Activated CD4-positive, alpha-beta memory T cell treated with anti-CD3 and anti-CD28 coated beads for 36 hours (primary cell): ENCODE measurements around the gene XIRP2. TPM values are rescaled to one million over a fixed set of nuclear protein-coding genes. Genes with fewer than 3 reads are reported as not detected.

Experiments used
- CTCF ChIA-PET: fragments of 350-600 bp; sonication (Branson Sonifier 250); formaldehyde crosslinking; loops from one replicate; lab custom pipeline; 2021; ENCODE audit warnings: antibody characterized with exemption, inconsistent platforms; lab: Charles Lee
- POLR2A ChIA-PET: fragments of 350-600 bp; sonication (Branson Sonifier 250); formaldehyde crosslinking; loops from one replicate; lab custom pipeline; 2021; ENCODE audit warnings: antibody characterized with exemption; lab: Charles Lee
- DNase-seq: peaks from one replicate; pipeline ENCODE4 v3.0.0-alpha.2; 2020
- H3K27ac Mint-ChIP-seq: one replicate; pipeline ENCODE4 v1.8.0; 2021; ENCODE audit warnings: mixed read lengths
- H3K27me3 Mint-ChIP-seq: one replicate; pipeline ENCODE4 v1.8.0; 2021; ENCODE audit warnings: mixed read lengths
- H3K36me3 Mint-ChIP-seq: one replicate; pipeline ENCODE4 v1.8.0; 2021; ENCODE audit warnings: mixed read lengths
- H3K4me1 Mint-ChIP-seq: one replicate; pipeline ENCODE4 v1.8.0; 2021; ENCODE audit warnings: low read depth, mixed read lengths
- H3K4me3 Mint-ChIP-seq: one replicate; pipeline ENCODE4 v1.8.0; 2021; ENCODE audit warnings: mild to moderate bottlenecking, mixed read lengths
- H3K9me3 Mint-ChIP-seq: one replicate; pipeline ENCODE4 v1.8.0; 2021; ENCODE audit warnings: mixed read lengths
- intact Hi-C: fragments of 100-400 bp; cut with micrococcal nuclease; formaldehyde crosslinking; loops from one replicate; pipeline ENCODE4 v1.15.1; 2023
- total RNA-seq, 2 experiments: library from RNA; stranded (reverse); gene quantifications; one replicate each; pipeline ENCODE4 v1.2.3, GENCODE V29; 2021

XIRP2 gene
- total RNA-seq, 2 experiments from 2014 or later, result not detected

DNA sequence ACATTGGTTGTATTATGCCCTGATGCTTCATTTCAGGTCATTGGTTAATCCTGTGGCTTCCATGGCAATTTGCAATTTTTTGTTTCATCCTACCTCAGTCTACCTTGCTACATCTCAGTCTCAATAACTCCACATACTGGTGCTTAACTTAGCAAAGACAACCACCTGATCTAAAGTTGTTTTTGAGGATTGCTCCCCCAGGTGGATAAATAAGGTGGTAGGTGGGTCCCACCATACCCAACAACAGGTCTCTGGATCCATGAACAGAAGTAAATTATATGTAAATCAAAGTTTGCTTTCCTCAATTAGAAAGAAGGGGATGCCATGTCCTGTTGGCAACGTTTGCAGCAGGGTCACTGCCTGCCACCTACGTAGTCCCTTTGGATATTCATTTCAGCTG lies 7.0 kb downstream of the XIRP2 start:
- Mint-ChIP-seq H3K9me3 (peaks cover 2% of the 10 kb centered on the region), H3K27ac (no peak overlapping the region), H3K4me3 (no peak overlapping the region), H3K27me3 (no peaks in the 10 kb centered on the region), H3K4me1 (no peaks in the 10 kb centered on the region), H3K36me3 (no peaks in the 10 kb centered on the region)
- POLR2A ChIA-PET, result no interaction called here
- DNase-seq, result no peak
- intact Hi-C loops, result no loop called here
- CTCF ChIA-PET, result no interaction called here

DNA sequence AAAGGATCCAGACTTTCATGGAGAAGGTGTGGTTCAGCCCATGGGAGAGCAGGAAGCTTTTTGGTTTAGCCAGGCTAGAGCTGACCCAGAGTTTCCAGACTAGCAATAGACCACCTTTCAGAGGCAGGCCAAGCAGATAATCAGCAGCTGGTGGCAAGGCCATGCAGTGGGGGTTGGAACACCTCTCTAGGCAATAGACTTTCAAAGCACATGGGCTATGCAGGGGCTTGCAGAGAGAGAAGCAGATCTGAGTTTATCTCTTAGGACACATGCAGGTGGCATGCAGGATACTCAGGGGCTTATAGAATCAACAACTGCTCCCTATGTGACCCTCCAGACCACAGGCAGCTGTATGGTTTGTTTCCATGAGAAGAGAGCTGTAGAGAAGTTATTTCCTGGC lies 9.4 kb downstream of the XIRP2 start:
- no peaks in the 10 kb centered on the region for H3K36me3 Mint-ChIP-seq
- H3K9me3 Mint-ChIP-seq, result peaks cover 5% of the 10 kb centered on the region
- no peaks in the 10 kb centered on the region for H3K27me3 Mint-ChIP-seq
- H3K27ac Mint-ChIP-seq, result no peak overlapping the region
- POLR2A ChIA-PET, result no interaction called here
- intact Hi-C loops, result no loop called here
- DNase-seq, result no peak
- H3K4me1 Mint-ChIP-seq, result no peaks in the 10 kb centered on the region
- CTCF ChIA-PET, result interaction anchor here (0.6 kb wide), 1 partner anchor 789 kb away, joined by 3 read pairs; no protein-coding TSS in a partner anchor
- no peak overlapping the region for H3K4me3 Mint-ChIP-seq

DNA sequence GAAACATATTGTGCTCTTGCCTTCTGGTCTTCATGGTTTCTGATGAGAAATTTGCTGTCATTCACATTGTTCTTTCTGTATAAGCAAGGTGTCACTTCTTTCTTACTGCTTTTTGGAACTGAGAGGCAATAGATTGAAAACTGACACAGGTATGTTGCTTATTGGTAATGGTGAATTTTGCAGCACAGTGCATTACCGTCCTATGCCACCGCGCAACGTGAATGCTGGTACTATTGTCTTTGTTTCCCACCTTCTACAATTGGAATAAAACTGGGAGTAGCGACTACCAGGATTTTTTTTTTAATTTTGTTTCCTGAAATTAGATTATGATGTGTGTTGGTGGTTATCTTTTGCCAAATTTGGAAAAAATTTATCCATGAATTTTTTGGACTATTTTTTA lies 11.4 kb downstream of the XIRP2 start:
- ChIA-PET CTCF (no interaction called here), POLR2A (no interaction called here)
- Mint-ChIP-seq H3K27ac (no peak overlapping the region), H3K27me3 (no peaks in the 10 kb centered on the region), H3K36me3 (no peaks in the 10 kb centered on the region), H3K9me3 (peaks cover 5% of the 10 kb centered on the region), H3K4me1 (no peaks in the 10 kb centered on the region), H3K4me3 (no peak overlapping the region)
- intact Hi-C loops, result no loop called here
- DNase-seq, result no peak

DNA sequence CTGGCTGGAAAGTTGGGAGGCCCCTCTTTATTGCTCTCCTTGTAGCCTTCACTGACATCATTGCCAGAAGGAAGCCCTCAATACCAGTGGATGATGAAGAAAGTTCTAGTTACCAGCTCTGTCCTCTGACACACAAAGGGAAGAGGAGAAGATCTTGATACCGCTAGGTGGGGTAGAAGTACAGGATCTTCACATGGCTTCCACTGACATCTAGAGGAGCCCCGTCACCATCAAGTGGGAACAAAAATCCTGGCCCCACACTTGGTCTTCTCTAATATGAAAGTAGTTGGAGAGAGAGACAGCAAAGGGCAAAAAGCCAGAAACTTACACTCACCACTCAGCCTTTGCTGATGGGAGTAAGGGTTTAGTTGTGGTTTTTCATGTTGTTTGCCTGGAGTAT lies 12.4 kb downstream of the XIRP2 start:
- ChIA-PET CTCF (no interaction called here), POLR2A (no interaction called here)
- intact Hi-C loops, result no loop called here
- Mint-ChIP-seq H3K36me3 (no peaks in the 10 kb centered on the region), H3K4me3 (no peak overlapping the region), H3K4me1 (no peaks in the 10 kb centered on the region), H3K9me3 (peaks cover 5% of the 10 kb centered on the region), H3K27ac (no peak overlapping the region), H3K27me3 (no peaks in the 10 kb centered on the region)
- no peak for DNase-seq

DNA sequence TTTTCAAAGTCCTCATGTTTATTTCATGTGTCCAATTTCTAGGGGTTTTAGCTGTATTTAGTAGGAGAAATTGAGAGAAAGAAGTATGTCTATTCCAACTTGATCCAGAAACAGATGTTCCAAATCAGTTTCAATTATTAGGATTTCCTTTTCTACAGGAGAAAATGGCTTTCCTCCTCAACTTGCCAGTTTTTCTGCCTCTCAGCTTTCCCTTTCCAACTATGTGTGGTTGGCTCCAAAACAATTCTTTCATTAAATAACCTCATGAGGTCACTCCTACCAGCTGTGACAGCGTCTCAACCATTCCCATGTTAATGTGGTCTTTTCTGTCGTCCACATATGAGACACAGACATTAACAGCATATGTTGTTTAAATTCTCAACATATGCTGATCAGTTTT lies 13.1 kb downstream of the XIRP2 start:
- ChIA-PET CTCF (no interaction called here), POLR2A (no interaction called here)
- Mint-ChIP-seq H3K4me3 (no peak overlapping the region), H3K36me3 (no peaks in the 10 kb centered on the region), H3K9me3 (peaks cover 5% of the 10 kb centered on the region), H3K4me1 (no peaks in the 10 kb centered on the region), H3K27me3 (no peaks in the 10 kb centered on the region), H3K27ac (no peak overlapping the region)
- DNase-seq, result no peak
- intact Hi-C loops, result no loop called here

DNA sequence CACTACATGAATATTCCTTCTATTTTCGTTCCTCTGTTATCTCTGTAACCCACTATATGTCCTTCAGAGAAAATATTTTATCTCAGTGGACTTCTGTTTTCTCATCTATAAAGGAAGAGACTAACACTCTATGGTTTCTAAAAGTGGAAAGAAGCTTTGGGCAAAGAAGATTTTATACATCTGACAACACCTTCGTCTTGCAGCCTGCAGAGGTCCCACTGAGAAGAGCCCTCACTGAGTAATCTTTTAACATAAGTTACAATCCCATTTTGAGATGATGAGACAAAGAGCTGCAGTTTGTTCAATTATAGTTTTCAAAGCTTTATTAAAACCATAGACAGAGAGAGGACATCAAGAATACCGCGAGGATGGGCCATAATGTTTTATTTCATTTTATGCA lies 28.7 kb downstream of the XIRP2 start:
- no peak for DNase-seq
- no peaks in the 10 kb centered on the region for H3K27me3 Mint-ChIP-seq
- no peak overlapping the region for H3K4me3 Mint-ChIP-seq
- ChIA-PET POLR2A (no interaction called here), CTCF (no interaction called here)
- peaks cover 4% of the 10 kb centered on the region for H3K9me3 Mint-ChIP-seq
- no peaks in the 10 kb centered on the region for H3K36me3 Mint-ChIP-seq
- H3K27ac Mint-ChIP-seq, result no peak overlapping the region
- intact Hi-C loops, result no loop called here
- no peaks in the 10 kb centered on the region for H3K4me1 Mint-ChIP-seq

DNA sequence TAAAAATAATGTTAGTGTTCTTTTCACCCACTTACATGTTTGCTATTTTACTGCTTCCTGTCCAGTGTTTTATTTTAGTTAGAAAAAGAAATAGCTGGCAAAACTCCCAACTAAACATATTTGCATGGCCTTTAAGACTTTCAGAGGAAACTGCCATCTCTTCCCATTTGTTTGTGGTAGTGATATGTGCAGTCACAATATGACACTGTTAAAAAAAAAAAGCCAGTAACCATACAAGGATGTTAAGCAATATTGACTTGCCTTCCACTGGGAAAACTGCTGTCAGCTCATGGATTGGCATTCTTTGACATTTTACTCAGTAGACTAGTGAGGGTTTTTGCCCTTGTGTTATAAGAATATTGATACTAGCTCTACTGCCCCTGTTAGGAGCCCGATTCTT lies 29.1 kb downstream of the XIRP2 start:
- ChIA-PET CTCF (no interaction called here), POLR2A (no interaction called here)
- intact Hi-C loops, result no loop called here
- H3K9me3 Mint-ChIP-seq, result peaks cover 4% of the 10 kb centered on the region
- H3K27ac Mint-ChIP-seq, result no peak overlapping the region
- H3K4me1 Mint-ChIP-seq, result no peaks in the 10 kb centered on the region
- H3K4me3 Mint-ChIP-seq, result no peak overlapping the region
- no peaks in the 10 kb centered on the region for H3K36me3 Mint-ChIP-seq
- H3K27me3 Mint-ChIP-seq, result no peaks in the 10 kb centered on the region
- DNase-seq, result no peak

DNA sequence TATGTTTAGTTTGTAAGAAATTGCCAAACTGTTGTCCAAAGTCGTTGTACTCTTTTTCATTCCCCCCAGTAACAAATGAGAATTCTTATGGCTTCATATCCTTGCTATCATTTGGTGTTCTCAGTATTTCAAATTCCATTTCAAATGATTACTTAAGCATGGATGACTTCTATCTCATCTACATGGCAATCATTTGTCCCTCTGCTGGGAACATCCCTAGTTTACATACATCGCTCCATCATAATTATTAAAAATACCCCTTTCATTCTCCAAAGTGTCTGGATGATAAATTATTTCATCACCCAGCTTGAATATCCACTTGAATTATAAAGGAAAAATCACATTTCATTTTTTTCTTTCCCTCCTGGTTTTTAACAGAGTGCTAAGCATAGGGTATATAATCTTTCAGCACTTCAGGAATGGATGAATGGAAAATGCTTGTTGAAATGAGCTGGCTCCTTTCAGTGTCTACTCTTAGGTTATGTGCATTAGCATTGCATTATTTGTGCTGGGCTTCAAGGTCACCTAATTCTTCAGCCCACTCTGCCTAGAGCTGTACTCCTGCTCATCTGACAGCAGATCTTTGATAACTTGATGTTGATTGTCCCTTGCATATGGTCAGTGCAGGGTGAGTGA lies 33.1 kb downstream of the XIRP2 start:
- intact Hi-C loops, result no loop called here
- Mint-ChIP-seq H3K4me3 (no peak overlapping the region), H3K9me3 (no peaks in the 10 kb centered on the region), H3K36me3 (no peaks in the 10 kb centered on the region), H3K27me3 (no peaks in the 10 kb centered on the region), H3K4me1 (no peaks in the 10 kb centered on the region), H3K27ac (no peak overlapping the region)
- ChIA-PET CTCF (no interaction called here), POLR2A (no interaction called here)
- DNase-seq, result no peak

DNA sequence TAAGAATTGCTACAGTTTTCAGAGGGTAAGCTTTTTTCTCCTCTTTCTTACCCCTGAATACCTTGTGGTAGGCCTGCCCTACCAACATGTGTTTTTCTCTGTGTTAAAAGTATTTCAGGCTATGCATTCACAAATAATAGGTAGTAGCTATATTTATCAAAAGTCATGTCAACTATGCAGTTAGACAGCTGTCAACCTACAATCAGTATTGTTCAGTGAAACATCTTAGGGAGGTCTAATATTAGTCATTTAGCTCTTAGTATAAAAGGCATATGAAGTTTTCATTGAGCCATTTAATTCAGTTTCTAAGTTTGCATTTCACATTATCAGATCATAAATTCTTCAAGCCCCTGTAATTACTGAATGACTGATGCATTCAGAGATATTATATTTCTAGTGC lies 36.7 kb downstream of the XIRP2 start:
- Mint-ChIP-seq H3K27ac (no peak overlapping the region), H3K27me3 (no peaks in the 10 kb centered on the region), H3K4me3 (no peak overlapping the region), H3K4me1 (no peaks in the 10 kb centered on the region), H3K36me3 (no peaks in the 10 kb centered on the region), H3K9me3 (no peaks in the 10 kb centered on the region)
- POLR2A ChIA-PET, result no interaction called here
- no peak for DNase-seq
- CTCF ChIA-PET, result no interaction called here
- intact Hi-C loops, result no loop called here

DNA sequence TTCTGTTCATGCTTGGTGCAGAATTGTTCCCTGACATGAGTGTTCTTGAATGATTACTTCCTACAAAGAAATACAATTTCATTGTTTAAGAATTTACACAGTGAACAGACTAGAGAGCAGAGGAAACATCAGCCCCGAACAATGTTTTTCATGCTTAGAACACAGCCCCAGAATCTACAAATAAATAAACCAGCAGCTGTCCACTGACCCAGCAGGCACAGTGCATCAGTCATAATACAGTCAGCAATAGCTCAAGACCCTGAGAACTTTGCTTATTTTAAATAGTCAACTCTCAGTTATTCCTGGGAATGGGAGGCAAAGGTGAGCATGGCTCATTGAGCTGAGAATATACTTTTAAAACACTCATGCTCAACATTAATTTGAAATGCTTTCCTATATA lies 38.4 kb downstream of the XIRP2 start:
- ChIA-PET POLR2A (no interaction called here), CTCF (no interaction called here)
- no peaks in the 10 kb centered on the region for H3K9me3 Mint-ChIP-seq
- H3K36me3 Mint-ChIP-seq, result no peaks in the 10 kb centered on the region
- no peaks in the 10 kb centered on the region for H3K27me3 Mint-ChIP-seq
- H3K4me1 Mint-ChIP-seq, result no peaks in the 10 kb centered on the region
- H3K4me3 Mint-ChIP-seq, result no peak overlapping the region
- no peak overlapping the region for H3K27ac Mint-ChIP-seq
- intact Hi-C loops, result no loop called here
- no peak for DNase-seq

DNA sequence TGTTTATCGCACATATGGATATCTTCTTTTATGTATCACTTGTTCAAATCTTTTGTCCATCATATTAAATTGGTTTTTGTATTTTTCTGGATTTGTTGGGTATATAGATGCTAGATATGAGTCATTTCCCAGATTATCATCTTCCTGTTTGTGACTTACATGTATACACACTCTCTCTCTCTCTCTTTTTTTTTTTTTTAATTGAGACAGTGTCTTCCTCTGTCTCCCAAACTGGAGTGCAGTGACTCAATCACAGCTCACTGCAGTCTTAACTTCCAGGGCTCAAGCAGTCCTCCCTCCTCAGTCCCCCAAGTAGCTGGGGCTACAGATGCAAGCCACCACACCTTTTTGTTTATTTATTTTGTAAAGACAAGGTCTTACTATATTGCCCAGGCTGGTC lies 43.8 kb downstream of the XIRP2 start:
- no peaks in the 10 kb centered on the region for H3K27me3 Mint-ChIP-seq
- no peaks in the 10 kb centered on the region for H3K4me1 Mint-ChIP-seq
- no peaks in the 10 kb centered on the region for H3K36me3 Mint-ChIP-seq
- no peak overlapping the region for H3K4me3 Mint-ChIP-seq
- CTCF ChIA-PET, result no interaction called here
- intact Hi-C loops, result no loop called here
- H3K9me3 Mint-ChIP-seq, result peaks cover 7% of the 10 kb centered on the region
- no peak for DNase-seq
- H3K27ac Mint-ChIP-seq, result no peak overlapping the region
- POLR2A ChIA-PET, result no interaction called here

GRCh38 chr2:166934817-166935216 lies 46.5 kb downstream of the XIRP2 start:
- Mint-ChIP-seq H3K27me3 (no peaks in the 10 kb centered on the region), H3K9me3 (peaks cover 11% of the 10 kb centered on the region), H3K4me1 (no peaks in the 10 kb centered on the region), H3K36me3 (no peaks in the 10 kb centered on the region), H3K27ac (no peak overlapping the region), H3K4me3 (no peak overlapping the region)
- DNase-seq, result no peak
- intact Hi-C loops, result no loop called here
- ChIA-PET POLR2A (no interaction called here), CTCF (no interaction called here)

- Mint-ChIP-seq H3K9me3 (peaks cover under 1% of the 10 kb centered on the region), H3K36me3 (no peaks in the 10 kb centered on the region), H3K27ac (no peak overlapping the region), H3K4me3 (no peak overlapping the region), H3K27me3 (no peaks in the 10 kb centered on the region), H3K4me1 (no peaks in the 10 kb centered on the region)
- ChIA-PET CTCF (no interaction called here), POLR2A (no interaction called here)
- DNase-seq, result no peak
- intact Hi-C loops, result no loop called here
These were observed 54.1 kb downstream of the XIRP2 start for GRCh38 chr2:166942377-166942776.
